ENCODE measurements around the gene SCGN. TPM values are rescaled to one million over a fixed set of nuclear protein-coding genes. Genes with fewer than 3 reads are reported as not detected.

The SCGN gene
- total and polyA plus RNA-seq, 9 of the 15 experiments (the other 6 are each of a cell fraction or from before 2014, with no cell fraction given): not detected

- H4K20me1 ChIP-seq (replicated peaks; ENCODE audit: control insufficient read depth, insufficient read depth, low read length): no peaks in the 10 kb centered on the region
- H3K4me3 ChIP-seq: no peak overlapping the region
- no peaks in the 10 kb centered on the region for H3K9me3 ChIP-seq (replicated peaks; ENCODE audit: control insufficient read depth, insufficient read depth, low read depth, low read length)
- ATAC-seq (no peak), FAIRE-seq (no peak), DNase-seq (ENCODE audit: extremely low read depth in 1 of 4, low spot score in 3 of 4) (no peak)
- peaks cover 0 to 7% of the 10 kb centered on the region in 2 experiments; a peak in 2 of 5 replicates for H3K4me1 ChIP-seq (replicated peaks in 1 of 2; ENCODE audit: control insufficient read depth in 2 of 2, insufficient read depth in 2 of 2, low read length in 2 of 2)
- H3K9ac ChIP-seq (ENCODE audit: insufficient read depth in 1 of 2, low read depth in 2 of 2, low read length in 2 of 2): no peak overlapping the region
- intact Hi-C loops (cut with micrococcal nuclease): no loop called here
- H3K9me1 ChIP-seq (ENCODE audit: control insufficient read depth, insufficient read depth, low read length): no peaks in the 10 kb centered on the region
- BruUV-seq (replicated peaks): no TSS peak
- H3K36me3 ChIP-seq (ENCODE audit: control insufficient read depth, insufficient read depth, low read length): no peaks in the 10 kb centered on the region
- no peaks in the 10 kb centered on the region for H3K79me2 ChIP-seq (ENCODE audit: control insufficient read depth, insufficient read depth, low read length)
- H3K27me3 ChIP-seq (ENCODE audit: control insufficient read depth in 2 of 2, insufficient read depth in 2 of 2, low read length in 2 of 2): peaks cover 0 to 5% of the 10 kb centered on the region in 2 experiments; a peak in 2 of 5 replicates
- H3K27ac ChIP-seq (ENCODE audit: extremely low read depth, low read depth, low read length): no peak overlapping the region
- ChIA-PET POLR2A (interaction anchor here (1.9 kb wide), 1 partner anchor 12 kb away, joined by 5 read pairs; no protein-coding TSS in a partner anchor), CTCF (ENCODE audit: low intra/inter-chr PET ratio) (no interaction called here)
- in situ Hi-C loops (cut with MboI): no loop called here
- no peak overlapping the region for H3K4me2 ChIP-seq (ENCODE audit: insufficient read depth, low read length)
- H2AFZ ChIP-seq (ENCODE audit: low read depth, low read length): no peak overlapping the region
- 0% methylated on average over 4 of the region's 4 CpGs for WGBS (ENCODE audit: insufficient coverage, low coverage, missing lambda C conversion rate)
- TF ChIP-seq CREBBP (IDR thresholded peaks at IDR 0.05; ENCODE audit: low read depth, low read length) (no peak), MCM3 (IDR thresholded peaks at IDR 0.05) (no peak), ZBTB40 (IDR thresholded peaks at IDR 0.05) (no peak), ZBTB40 (CRISPR knock-in tag; IDR thresholded peaks at IDR 0.05) (no peak), MXD1 (CRISPR knock-in tag; IDR thresholded peaks at IDR 0.05; ENCODE audit: borderline replicate concordance, poor library complexity, severe bottlenecking) (no peak), ZNF217 (CRISPR knock-in tag; IDR thresholded peaks at IDR 0.05) (no peak), TRIM25 (IDR thresholded peaks at IDR 0.05; ENCODE audit: borderline replicate concordance) (no peak), ZNF830 (CRISPR knock-in tag; IDR thresholded peaks at IDR 0.05) (no peak), GTF2A2 (tag; IDR thresholded peaks at IDR 0.05) (no peak), CSDE1 (IDR thresholded peaks at IDR 0.05) (no peak), VEZF1 (CRISPR knock-in tag; IDR thresholded peaks at IDR 0.05) (no peak)
Measured at GRCh38 chr6:25694366-25694765, 42.4 kb downstream of the SCGN start.

Measured in K562 (cell line).